Activated T-helper 17 cell treated with anti-CD3 and anti-CD28 coated beads, Interleukin-2, amount 50 U/mL, for 72 hours (primary cell): Measurements from ENCODE around the gene NCF2. TPM values are rescaled to one million over a fixed set of nuclear protein-coding genes. Genes with fewer than 3 reads are reported as not detected.
"Not testable (repeated sequence)": the region's sequence is repeated elsewhere in the genome, so short reads cannot be mapped to it uniquely, and the experiment has no call there.

Experiments used
- ATAC-seq: fragments of 150-1000 bp; cut with Tn5 transposase; replicated peaks from 2 replicates; pipeline ENCODE4 v1.10.0; 2021; ENCODE audit warnings: mild to moderate bottlenecking, moderate library complexity
- H3K27ac Mint-ChIP-seq: one replicate; pipeline ENCODE4 v1.8.0; 2022; ENCODE audit warnings: mixed read lengths
- H3K27me3 Mint-ChIP-seq: one replicate; pipeline ENCODE4 v1.8.0; 2022; ENCODE audit warnings: mixed read lengths
- H3K36me3 Mint-ChIP-seq: one replicate; pipeline ENCODE4 v1.8.0; 2022; ENCODE audit warnings: low read depth, mild to moderate bottlenecking, mixed read lengths
- H3K4me1 Mint-ChIP-seq: one replicate; pipeline ENCODE4 v1.8.0; 2022; ENCODE audit warnings: mixed read lengths
- H3K4me3 Mint-ChIP-seq: one replicate; pipeline ENCODE4 v1.8.0; 2022; ENCODE audit warnings: mild to moderate bottlenecking, mixed read lengths
- H3K9me3 Mint-ChIP-seq: one replicate; pipeline ENCODE4 v1.8.0; 2022; ENCODE audit warnings: mixed read lengths
- total RNA-seq, 2 donors: library from RNA; stranded (reverse); gene quantifications; one replicate each; pipeline ENCODE4 v1.2.3, GENCODE V29; 2022

Gene NCF2
- total RNA-seq, 2 donors from 2014 or later, result 4.4 to 18.7 TPM

DNA sequence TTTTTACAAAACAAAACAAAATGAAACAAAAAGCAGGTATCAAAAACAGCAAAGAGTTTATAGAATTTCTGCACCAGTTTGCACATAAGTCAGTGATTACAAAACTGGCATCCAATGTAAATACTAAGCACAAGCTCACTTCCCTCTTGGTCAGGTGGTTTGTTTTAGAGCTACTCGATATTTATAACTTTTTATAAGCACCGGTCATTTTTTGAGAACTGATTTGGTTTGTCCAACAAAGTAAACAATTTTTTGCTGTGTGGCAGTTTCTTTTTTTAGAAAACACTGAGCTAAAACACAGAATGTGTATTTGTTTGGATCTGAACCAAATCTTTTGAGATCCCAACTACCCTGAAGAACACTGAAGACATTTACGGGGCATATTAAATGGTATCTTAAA, 36.0 kb upstream of the NCF2 start:
- H3K4me3 Mint-ChIP-seq, H3K9me3 Mint-ChIP-seq, ATAC-seq, H3K27me3 Mint-ChIP-seq: not testable (repeated sequence)
- Mint-ChIP-seq H3K36me3 (peaks cover 85% of the 10 kb centered on the region), H3K27ac (peak overlapping the region; percentile 61), H3K4me1 (peaks cover 21% of the 10 kb centered on the region)

DNA sequence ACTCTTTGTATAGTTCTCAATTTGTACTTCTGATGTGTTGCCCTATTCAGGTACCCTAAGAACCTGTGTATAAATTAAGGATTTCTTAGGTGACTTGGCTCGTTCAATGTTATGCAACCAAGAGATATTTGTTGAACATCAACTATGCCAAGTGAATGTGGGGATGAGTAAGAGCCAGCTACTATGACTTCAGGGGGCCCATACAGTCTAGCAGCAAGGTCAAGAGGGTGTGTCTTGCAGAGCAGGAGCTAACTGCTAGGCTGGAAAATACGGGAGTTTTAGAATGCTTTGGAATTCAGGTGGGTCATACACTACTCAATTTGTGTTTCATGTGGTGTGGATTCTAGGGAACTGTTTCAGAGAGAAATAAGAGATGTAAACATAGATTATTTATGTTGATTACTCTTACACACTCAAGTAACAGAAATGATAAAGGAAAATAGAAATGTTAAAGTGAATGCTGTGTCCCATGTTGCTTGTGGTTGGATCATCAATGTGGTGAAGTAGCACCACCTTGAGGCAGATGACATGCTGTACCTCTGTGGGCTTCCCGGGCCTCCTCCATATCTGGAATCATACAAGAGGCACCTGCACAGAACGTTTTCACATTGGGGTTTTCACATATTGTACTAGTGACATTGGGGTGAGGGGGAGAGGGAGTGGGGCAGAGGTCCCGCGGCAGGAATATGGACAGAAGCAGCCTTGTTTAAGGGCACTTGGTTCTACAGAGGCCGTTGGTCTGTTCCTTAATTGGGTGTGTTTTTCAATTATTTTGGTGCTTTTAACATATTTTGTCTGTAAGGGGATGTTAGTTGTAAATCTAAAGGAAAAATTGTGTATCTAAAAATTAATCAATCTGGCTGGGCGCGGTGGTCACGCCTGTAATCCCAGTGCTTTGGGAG, 32.9 kb upstream of the NCF2 start:
- Mint-ChIP-seq H3K36me3 (peaks cover 54% of the 10 kb centered on the region), H3K9me3 (no peaks in the 10 kb centered on the region), H3K27ac (peak overlapping the region; percentile 13), H3K4me3 (no peak overlapping the region), H3K4me1 (peaks cover 5% of the 10 kb centered on the region), H3K27me3 (no peaks in the 10 kb centered on the region)
- peak; percentile 92 for ATAC-seq

DNA sequence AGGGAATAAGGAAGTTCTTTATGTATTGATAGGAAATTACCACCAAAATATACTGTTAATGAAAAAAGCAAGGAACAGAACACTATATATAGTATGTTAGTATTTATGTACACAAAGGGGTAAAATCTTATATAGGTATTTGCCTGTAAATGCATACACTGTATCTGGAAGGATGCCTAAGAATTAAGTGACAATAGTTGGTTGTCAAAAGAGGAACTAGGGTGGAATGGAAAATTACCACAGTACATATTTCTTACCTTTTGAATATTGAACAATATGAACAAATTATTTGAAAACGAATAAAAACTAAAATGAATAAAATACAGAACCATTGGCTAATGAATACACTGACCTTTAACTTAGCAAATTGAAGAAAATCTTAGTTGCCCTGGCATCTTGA, 31.8 kb upstream of the NCF2 start:
- ATAC-seq, result no peak
- Mint-ChIP-seq H3K4me3 (no peak overlapping the region), H3K36me3 (peaks cover 42% of the 10 kb centered on the region), H3K9me3 (no peaks in the 10 kb centered on the region), H3K27ac (no peak overlapping the region), H3K27me3 (no peaks in the 10 kb centered on the region), H3K4me1 (peaks cover 5% of the 10 kb centered on the region)

DNA sequence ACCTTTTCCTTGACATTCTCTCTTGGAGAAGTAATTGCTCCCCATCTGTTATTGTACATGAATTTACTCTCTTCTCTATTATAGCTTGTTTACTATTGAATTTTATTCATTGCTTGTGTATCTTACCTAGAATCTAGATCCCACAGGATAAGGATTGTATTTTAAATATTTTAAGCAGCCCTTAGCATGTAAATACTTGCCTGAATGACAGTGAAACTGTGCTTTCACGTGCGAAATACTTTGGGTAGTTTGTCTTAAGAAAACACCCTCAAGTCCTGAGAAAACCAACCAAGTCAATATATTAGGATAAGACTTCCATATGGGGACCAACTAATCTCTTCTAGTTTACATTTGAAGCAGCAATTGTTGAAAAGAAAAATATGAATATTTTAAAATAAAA, 30.1 kb upstream of the NCF2 start:
- Mint-ChIP-seq H3K4me1 (peaks cover 5% of the 10 kb centered on the region), H3K27ac (no peak overlapping the region), H3K9me3 (no peaks in the 10 kb centered on the region), H3K4me3 (no peak overlapping the region), H3K36me3 (peaks cover 27% of the 10 kb centered on the region), H3K27me3 (no peaks in the 10 kb centered on the region)
- ATAC-seq, result no peak

DNA sequence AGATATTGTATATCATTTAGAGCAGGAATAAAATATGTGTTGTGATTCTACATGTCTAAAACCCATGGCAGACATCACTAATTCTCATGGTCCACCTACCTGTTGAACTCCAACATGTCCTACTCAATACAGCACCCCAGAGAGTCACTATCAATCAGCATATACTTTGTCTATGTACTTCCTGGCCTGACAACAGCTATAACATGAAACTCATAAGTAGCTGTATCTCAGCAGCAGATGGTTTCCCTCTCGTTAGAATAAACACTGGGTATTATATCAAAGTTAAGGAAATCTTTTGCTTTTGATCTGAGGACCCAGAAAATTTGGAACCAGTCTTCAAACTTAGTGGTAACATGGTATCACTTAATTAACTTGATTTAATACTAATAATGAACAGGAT, 29.5 kb upstream of the NCF2 start:
- H3K27ac Mint-ChIP-seq, result no peak overlapping the region
- H3K36me3 Mint-ChIP-seq, result peaks cover 22% of the 10 kb centered on the region
- no peak overlapping the region for H3K4me3 Mint-ChIP-seq
- no peaks in the 10 kb centered on the region for H3K27me3 Mint-ChIP-seq
- H3K4me1 Mint-ChIP-seq, result peaks cover 5% of the 10 kb centered on the region
- H3K9me3 Mint-ChIP-seq, result no peaks in the 10 kb centered on the region
- ATAC-seq, result no peak

DNA sequence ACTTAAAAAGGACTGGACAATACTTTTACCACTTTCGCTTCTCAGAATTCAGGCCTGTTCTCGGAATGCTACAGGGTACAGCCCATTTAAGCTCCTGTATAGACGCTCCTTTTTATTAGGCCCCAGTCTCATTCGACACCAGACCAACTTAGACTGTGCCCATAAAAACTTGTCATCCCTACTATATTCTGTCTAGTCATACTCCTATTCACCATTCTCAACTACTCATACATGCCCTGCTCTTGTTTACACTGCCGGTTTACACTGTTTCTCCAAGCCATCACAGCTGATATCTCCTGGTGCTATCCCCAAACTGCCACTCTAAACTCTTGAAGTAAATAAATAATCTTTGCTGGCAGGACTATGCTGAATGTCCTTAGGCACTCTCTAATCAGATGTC, 27.9 kb upstream of the NCF2 start:
- ATAC-seq, H3K4me1 Mint-ChIP-seq, H3K36me3 Mint-ChIP-seq, H3K9me3 Mint-ChIP-seq, H3K27ac Mint-ChIP-seq, H3K27me3 Mint-ChIP-seq, H3K4me3 Mint-ChIP-seq: not testable (repeated sequence)

DNA sequence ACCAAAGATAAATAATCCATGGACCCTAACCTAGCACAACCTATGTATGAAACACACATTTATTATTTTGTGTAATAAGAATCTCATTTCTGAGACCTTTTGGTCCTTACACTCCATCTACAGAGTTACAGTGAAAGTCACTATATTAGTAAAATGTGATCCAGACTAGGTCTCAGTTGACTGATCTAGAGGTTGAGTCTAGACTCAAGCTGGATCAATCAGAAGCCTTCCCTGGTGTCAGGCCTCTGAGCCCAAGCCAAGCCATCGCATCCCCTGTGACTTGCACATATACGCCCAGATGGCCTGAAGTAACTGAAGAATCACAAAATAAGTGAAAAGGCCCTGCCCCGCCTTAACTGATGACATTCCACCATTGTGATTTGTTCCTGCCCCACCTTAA, 22.7 kb upstream of the NCF2 start:
- H3K27me3 Mint-ChIP-seq, H3K4me3 Mint-ChIP-seq, H3K9me3 Mint-ChIP-seq, H3K27ac Mint-ChIP-seq, H3K4me1 Mint-ChIP-seq, H3K36me3 Mint-ChIP-seq: not testable (repeated sequence)
- ATAC-seq, result peak; percentile 48

DNA sequence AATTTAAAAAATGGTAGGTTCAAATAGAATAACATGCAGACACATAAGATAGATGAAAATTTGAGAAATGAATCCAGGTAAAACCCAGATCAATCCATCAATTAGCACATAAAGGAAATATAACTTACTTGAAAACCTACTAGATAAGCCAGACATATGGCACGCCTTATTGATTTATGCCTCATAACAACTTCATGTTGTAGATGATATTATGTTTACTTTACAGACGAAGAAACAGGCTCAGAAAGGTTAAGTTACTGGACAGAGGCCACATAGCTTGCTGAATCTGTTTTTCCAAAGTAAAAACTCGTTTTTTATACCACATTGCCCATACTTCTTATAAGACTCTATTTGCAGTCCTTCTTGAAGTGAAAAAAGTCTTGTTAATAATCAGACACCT, 22.1 kb upstream of the NCF2 start:
- H3K36me3 Mint-ChIP-seq, result no peaks in the 10 kb centered on the region
- H3K4me3 Mint-ChIP-seq, result no peak overlapping the region
- H3K4me1 Mint-ChIP-seq, result no peaks in the 10 kb centered on the region
- H3K9me3 Mint-ChIP-seq, result no peaks in the 10 kb centered on the region
- no peak overlapping the region for H3K27ac Mint-ChIP-seq
- no peak for ATAC-seq
- H3K27me3 Mint-ChIP-seq, result no peaks in the 10 kb centered on the region

DNA sequence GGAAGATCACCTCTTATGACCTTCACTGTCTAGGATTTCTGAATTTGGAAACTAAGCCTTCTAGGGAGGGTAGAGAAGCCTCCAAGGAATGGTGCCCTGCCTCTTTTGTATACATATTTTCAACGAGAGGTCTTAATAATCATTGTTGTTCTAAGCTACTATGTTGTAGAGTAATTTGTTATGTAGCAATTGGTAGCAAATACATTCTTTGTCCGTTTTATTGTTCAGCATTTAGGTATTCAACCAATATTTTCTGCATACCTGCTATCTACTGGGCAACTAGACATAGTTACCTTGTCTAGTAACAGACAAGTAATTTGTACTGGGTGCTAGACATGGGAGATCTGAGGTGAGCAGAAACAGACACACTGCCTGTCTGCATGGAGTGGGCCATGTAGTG, 20.8 kb upstream of the NCF2 start:
- no peaks in the 10 kb centered on the region for H3K27me3 Mint-ChIP-seq
- ATAC-seq, result no peak
- no peak overlapping the region for H3K27ac Mint-ChIP-seq
- no peak overlapping the region for H3K4me3 Mint-ChIP-seq
- no peaks in the 10 kb centered on the region for H3K36me3 Mint-ChIP-seq
- H3K9me3 Mint-ChIP-seq, result no peaks in the 10 kb centered on the region
- no peaks in the 10 kb centered on the region for H3K4me1 Mint-ChIP-seq

DNA sequence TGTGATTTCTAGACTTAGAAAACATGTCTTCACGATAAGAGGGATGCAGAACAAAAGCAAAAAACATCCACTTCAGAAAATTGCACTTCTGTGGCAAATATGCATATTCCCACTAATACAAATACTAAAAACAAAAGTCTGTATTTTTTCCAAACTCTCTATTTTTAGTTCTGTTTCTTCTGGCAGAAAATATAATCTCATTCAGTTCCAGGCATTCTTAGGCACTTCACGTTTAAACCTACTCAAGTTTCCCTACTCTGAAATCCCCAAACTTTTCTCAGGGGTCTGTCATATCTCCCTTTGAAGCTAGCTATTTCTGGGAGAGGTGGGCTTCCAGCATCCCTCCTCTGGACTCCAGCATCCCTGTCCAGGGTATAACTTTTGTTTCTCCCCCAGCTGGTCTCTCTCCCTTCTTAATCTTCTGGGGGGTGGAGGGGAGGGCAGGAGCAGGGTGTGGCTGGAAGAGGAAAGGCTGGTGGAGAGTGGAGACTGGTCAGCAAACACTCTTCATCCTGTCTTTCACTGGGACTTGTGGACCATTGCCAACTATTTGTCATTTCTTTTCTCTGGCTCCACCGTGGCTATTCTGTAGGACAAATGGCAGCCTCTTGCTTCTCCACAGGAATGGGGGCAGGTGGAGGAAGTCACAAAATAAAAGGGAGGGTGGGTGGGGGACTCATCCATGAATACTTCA, 19.6 kb upstream of the NCF2 start:
- H3K27me3 Mint-ChIP-seq, result no peaks in the 10 kb centered on the region
- no peak for ATAC-seq
- no peak overlapping the region for H3K4me3 Mint-ChIP-seq
- H3K9me3 Mint-ChIP-seq, result no peaks in the 10 kb centered on the region
- no peaks in the 10 kb centered on the region for H3K4me1 Mint-ChIP-seq
- H3K27ac Mint-ChIP-seq, result no peak overlapping the region
- H3K36me3 Mint-ChIP-seq, result no peaks in the 10 kb centered on the region

DNA sequence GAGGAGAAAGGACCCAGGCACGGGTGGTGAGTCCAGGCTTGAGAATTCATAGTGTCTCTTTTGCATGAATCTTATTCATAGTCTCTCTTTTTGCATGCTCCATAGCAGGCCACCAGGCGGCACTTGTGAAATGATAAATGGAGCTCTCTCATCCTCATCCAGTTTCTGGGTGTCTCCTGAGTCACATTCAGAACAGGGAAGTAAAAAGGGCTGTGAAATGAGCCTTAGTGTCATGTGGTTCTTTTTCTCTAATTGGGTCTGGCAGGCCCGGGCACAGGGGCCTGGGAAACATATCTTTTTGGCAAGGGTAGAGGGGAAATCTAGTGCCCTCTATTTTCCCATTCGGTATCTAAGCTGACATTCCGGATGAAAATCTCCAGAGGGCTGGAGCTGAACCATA, 19.1 kb upstream of the NCF2 start:
- Mint-ChIP-seq H3K4me3 (no peak overlapping the region), H3K27ac (no peak overlapping the region), H3K27me3 (peaks cover under 1% of the 10 kb centered on the region), H3K36me3 (no peaks in the 10 kb centered on the region), H3K4me1 (no peaks in the 10 kb centered on the region), H3K9me3 (no peaks in the 10 kb centered on the region)
- ATAC-seq, result peak; percentile 57

DNA sequence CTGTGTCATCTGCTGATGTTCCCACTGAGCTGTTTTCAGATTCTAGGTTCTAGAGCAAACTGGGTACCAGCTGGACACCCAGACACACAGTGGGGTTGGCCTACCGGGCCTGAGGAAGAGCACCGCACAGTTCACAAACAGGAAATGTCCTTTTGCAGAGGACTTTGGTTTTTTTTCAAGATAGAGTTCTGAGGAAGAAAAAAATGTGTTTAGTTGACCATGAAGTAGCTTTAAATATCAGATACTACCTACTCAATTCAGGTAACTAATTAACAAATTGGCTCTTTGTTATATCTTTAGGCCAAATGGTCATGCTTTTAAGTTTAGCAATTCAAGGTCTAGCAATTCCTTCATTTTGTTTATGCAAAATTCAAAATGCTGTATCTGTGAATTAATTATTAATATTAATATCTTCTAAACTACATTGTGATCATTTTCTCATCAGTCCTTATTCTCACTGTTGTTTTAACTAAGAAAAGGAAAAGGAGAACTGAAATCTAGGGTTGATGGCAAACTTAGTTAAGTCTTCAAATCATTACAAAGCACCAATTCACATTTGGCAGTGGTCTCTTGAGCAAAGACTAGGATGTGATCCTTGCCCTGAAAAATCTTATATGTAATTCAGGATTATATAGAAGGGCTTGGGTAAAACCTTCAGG, 17.2 kb upstream of the NCF2 start:
- H3K4me1 Mint-ChIP-seq, result peaks cover 4% of the 10 kb centered on the region
- no peak for ATAC-seq
- H3K27ac Mint-ChIP-seq, result peak overlapping the region; percentile 2
- H3K36me3 Mint-ChIP-seq, result no peaks in the 10 kb centered on the region
- peaks cover 4% of the 10 kb centered on the region for H3K27me3 Mint-ChIP-seq
- no peak overlapping the region for H3K4me3 Mint-ChIP-seq
- no peaks in the 10 kb centered on the region for H3K9me3 Mint-ChIP-seq

DNA sequence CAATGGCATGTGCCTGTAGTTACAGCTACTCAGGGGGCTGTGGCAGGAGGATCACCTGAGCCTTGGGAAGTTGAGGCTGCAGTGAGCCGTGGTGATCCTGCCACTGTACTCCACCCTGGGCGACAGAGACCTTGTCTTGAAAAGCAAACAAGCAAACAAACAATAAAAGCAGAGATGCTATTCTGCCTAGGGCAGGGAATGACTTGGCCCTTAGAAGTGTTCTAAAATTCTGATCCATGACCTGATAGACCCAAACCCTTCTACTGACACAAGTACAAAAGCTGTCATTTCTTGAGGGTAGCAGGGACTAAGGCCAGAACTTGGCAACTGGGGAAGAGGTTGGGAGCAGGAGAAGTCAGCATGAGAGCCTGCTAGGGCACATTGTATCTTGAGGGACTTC, 15.6 kb upstream of the NCF2 start:
- Mint-ChIP-seq H3K9me3 (no peaks in the 10 kb centered on the region), H3K27me3 (peaks cover 4% of the 10 kb centered on the region), H3K36me3 (no peaks in the 10 kb centered on the region), H3K4me3 (no peak overlapping the region), H3K4me1 (peaks cover 4% of the 10 kb centered on the region), H3K27ac (no peak overlapping the region)
- ATAC-seq, result no peak

DNA sequence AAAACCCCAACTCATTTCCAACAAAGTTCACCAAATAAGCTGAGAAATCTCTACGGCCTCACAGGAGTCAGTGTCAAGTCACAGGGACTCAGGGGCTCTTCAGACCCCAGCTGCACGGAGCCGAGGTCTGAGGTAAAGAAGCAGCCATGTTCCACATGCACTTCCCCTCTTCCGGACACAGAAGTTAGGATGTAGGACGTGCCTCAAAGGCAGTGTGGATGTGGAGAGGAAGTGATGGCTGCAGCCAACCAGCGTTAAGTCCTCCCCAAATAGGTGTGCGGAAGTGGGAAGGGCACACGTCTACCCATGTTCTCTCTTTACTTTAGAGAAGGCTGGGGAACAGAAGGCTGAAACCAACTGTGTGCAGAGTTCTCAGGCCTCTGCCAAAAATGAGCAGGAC, 14.6 kb upstream of the NCF2 start:
- Mint-ChIP-seq H3K4me3 (no peak overlapping the region), H3K9me3 (no peaks in the 10 kb centered on the region), H3K27ac (no peak overlapping the region), H3K27me3 (peaks cover 4% of the 10 kb centered on the region), H3K36me3 (no peaks in the 10 kb centered on the region), H3K4me1 (peaks cover 4% of the 10 kb centered on the region)
- ATAC-seq, result no peak
